ENCODE data around the gene MPPED2.

Gene MPPED2

DNA sequence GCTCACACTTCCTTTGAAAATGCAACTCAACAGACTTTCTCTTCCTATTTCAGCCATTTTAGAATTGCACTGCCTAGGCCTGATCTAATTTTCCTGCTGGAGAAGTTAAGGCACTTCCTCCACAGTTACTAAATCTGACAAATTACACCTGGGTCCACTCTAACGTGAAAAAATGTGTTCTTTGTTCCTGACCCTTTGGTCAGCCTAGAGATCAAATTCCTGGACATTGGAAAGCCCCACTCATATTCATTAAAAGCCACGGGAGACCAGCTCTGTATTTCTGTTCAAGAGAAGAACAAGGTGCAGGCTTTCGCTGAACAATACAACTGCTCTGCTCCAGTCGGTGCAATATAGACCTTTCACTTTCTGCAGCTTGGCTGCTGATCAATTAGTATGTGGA is 96.6 kb downstream of the MPPED2 start:
- no peaks in the 10 kb centered on the region for H4K20me1 ChIP-seq (ENCODE audit: insufficient read depth, low read length)
- H3K4me3 ChIP-seq (ENCODE audit: low read length) = no peak overlapping the region
- H2AFZ ChIP-seq (ENCODE audit: low read length) = no peak overlapping the region
- no peaks in the 10 kb centered on the region for H3K27me3 ChIP-seq (replicated peaks; ENCODE audit: insufficient read depth, low read length)
- no peaks in the 10 kb centered on the region for H3K9me3 ChIP-seq (replicated peaks; ENCODE audit: insufficient read depth, low read length)
- no peaks in the 10 kb centered on the region for H3K9me2 ChIP-seq (replicated peaks; ENCODE audit: insufficient read depth, low read length)
- DNase-seq = no peak
- no peaks in the 10 kb centered on the region for H3F3A ChIP-seq (ENCODE audit: insufficient read depth, low read length)
- H3K27ac ChIP-seq (ENCODE audit: low read length) = no peak overlapping the region
- TF ChIP-seq, protein P1, sequence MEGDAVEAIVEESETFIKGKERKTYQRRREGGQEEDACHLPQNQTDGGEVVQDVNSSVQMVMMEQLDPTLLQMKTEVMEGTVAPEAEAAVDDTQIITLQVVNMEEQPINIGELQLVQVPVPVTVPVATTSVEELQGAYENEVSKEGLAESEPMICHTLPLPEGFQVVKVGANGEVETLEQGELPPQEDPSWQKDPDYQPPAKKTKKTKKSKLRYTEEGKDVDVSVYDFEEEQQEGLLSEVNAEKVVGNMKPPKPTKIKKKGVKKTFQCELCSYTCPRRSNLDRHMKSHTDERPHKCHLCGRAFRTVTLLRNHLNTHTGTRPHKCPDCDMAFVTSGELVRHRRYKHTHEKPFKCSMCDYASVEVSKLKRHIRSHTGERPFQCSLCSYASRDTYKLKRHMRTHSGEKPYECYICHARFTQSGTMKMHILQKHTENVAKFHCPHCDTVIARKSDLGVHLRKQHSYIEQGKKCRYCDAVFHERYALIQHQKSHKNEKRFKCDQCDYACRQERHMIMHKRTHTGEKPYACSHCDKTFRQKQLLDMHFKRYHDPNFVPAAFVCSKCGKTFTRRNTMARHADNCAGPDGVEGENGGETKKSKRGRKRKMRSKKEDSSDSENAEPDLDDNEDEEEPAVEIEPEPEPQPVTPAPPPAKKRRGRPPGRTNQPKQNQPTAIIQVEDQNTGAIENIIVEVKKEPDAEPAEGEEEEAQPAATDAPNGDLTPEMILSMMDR (IDR thresholded peaks at IDR 0.05; ENCODE audit: low read length) = no peak
- TF ChIP-seq EZH2 (optimal IDR thresholded peaks at IDR 0.05; ENCODE audit: low read depth, low read length) (no peak), EZH2phosphoT487 (IDR thresholded peaks at IDR 0.05; ENCODE audit: low read length) (no peak)
- H3K36me3 ChIP-seq (replicated peaks; ENCODE audit: insufficient read depth, low read length) = no peaks in the 10 kb centered on the region
- no peak overlapping the region for H3K4me2 ChIP-seq (ENCODE audit: low read depth, low read length)
- no peaks in the 10 kb centered on the region for H3K4me1 ChIP-seq (ENCODE audit: low read length)
- no peaks in the 10 kb centered on the region for H3K79me2 ChIP-seq (ENCODE audit: low read length)
- no peak overlapping the region for H3K9ac ChIP-seq (ENCODE audit: low read length)

DNA sequence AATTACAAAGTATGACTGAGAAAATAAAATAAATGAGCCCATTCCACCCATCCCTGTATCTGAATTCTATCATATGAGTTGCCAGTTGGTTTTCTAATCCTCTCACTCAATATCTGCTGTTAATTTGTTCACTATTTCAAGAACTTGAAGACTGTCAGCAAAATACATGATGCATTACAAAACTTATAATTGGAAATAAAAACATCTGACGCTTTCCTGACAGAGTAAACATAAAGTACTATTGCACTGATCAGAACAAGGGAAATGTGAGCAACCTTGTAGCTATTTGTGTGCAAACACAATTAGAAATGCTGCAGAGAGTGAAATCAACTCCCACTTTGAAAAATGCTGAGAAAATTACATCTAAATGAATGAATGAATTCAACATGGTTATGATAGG is 97.1 kb downstream of the MPPED2 start:
- Histone ChIP-seq H3K9me2 (replicated peaks; ENCODE audit: insufficient read depth, low read length) (no peaks in the 10 kb centered on the region), H3K9ac (ENCODE audit: low read length) (no peak overlapping the region), H3K27ac (ENCODE audit: low read length) (no peak overlapping the region), H3K27me3 (replicated peaks; ENCODE audit: insufficient read depth, low read length) (no peaks in the 10 kb centered on the region), H3K79me2 (ENCODE audit: low read length) (no peaks in the 10 kb centered on the region), H3K4me2 (ENCODE audit: low read depth, low read length) (no peak overlapping the region), H3K36me3 (replicated peaks; ENCODE audit: insufficient read depth, low read length) (no peaks in the 10 kb centered on the region), H3K4me3 (ENCODE audit: low read length) (no peak overlapping the region), H2AFZ (ENCODE audit: low read length) (no peak overlapping the region), H3F3A (ENCODE audit: insufficient read depth, low read length) (no peaks in the 10 kb centered on the region), H3K9me3 (replicated peaks; ENCODE audit: insufficient read depth, low read length) (no peaks in the 10 kb centered on the region), H3K4me1 (ENCODE audit: low read length) (no peaks in the 10 kb centered on the region), H4K20me1 (ENCODE audit: insufficient read depth, low read length) (no peaks in the 10 kb centered on the region)
- DNase-seq = no peak
- no peak for TF ChIP-seq EZH2 (optimal IDR thresholded peaks at IDR 0.05; ENCODE audit: low read depth, low read length)
- no peak for TF ChIP-seq EZH2phosphoT487 (IDR thresholded peaks at IDR 0.05; ENCODE audit: low read length)
- TF ChIP-seq, protein P1 (IDR thresholded peaks at IDR 0.05; ENCODE audit: low read length) = no peak

DNA sequence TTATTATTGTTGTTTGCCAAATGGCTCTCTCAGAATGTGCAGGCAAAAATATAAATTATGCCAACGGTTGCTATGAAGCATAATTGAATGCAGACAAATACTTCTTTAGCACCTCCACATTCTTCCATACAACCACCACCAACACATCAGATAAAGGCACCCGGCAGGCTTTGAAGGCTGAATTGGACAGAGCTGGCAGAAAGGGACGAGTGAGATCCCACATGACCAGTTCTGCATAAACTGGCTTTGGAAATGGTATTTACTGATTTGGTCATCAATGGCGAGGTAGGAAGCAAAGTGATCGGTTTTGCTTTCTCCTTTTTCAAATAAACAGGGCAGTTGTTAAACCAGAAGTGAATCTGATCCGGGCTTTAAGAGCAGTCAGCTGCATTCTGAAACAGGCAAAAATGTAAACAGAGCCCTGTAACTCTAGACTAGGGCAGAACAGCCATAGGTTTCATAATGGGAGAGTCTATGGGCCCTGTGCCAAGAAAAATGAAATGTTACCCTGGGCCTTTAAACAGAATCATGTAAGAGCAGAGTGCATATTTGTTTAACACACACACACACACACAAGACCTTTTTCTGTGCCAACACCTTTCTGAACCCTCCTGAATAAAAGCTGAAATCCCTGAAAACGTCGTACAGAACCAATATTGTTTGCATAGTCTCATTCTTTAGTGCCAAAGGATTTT is 97.7 kb downstream of the MPPED2 start:
- no peak for DNase-seq
- H3F3A ChIP-seq (ENCODE audit: insufficient read depth, low read length) = no peaks in the 10 kb centered on the region
- no peaks in the 10 kb centered on the region for H4K20me1 ChIP-seq (ENCODE audit: insufficient read depth, low read length)
- no peak overlapping the region for H3K27ac ChIP-seq (ENCODE audit: low read length)
- H2AFZ ChIP-seq (ENCODE audit: low read length) = no peak overlapping the region
- H3K9ac ChIP-seq (ENCODE audit: low read length) = no peak overlapping the region
- no peak overlapping the region for H3K4me3 ChIP-seq (ENCODE audit: low read length)
- no peaks in the 10 kb centered on the region for H3K79me2 ChIP-seq (ENCODE audit: low read length)
- no peaks in the 10 kb centered on the region for H3K9me3 ChIP-seq (replicated peaks; ENCODE audit: insufficient read depth, low read length)
- H3K4me2 ChIP-seq (ENCODE audit: low read depth, low read length) = no peak overlapping the region
- no peaks in the 10 kb centered on the region for H3K36me3 ChIP-seq (replicated peaks; ENCODE audit: insufficient read depth, low read length)
- no peaks in the 10 kb centered on the region for H3K9me2 ChIP-seq (replicated peaks; ENCODE audit: insufficient read depth, low read length)
- no peaks in the 10 kb centered on the region for H3K27me3 ChIP-seq (replicated peaks; ENCODE audit: insufficient read depth, low read length)
- no peak for TF ChIP-seq EZH2 (optimal IDR thresholded peaks at IDR 0.05; ENCODE audit: low read depth, low read length)
- TF ChIP-seq EZH2phosphoT487 (IDR thresholded peaks at IDR 0.05; ENCODE audit: low read length) = no peak
- TF ChIP-seq, protein P1 (IDR thresholded peaks at IDR 0.05; ENCODE audit: low read length) = no peak
- no peaks in the 10 kb centered on the region for H3K4me1 ChIP-seq (ENCODE audit: low read length)
